NCI-H510A treated with DMSO at 0.1 percent for 48 hours (cell line): Measurements from ENCODE around the gene CDH5.

Experiments
- DNase-seq: peaks from one replicate; lab custom pipeline; 2025; lab: John Stamatoyannopoulos, UW

CDH5 gene

DNA sequence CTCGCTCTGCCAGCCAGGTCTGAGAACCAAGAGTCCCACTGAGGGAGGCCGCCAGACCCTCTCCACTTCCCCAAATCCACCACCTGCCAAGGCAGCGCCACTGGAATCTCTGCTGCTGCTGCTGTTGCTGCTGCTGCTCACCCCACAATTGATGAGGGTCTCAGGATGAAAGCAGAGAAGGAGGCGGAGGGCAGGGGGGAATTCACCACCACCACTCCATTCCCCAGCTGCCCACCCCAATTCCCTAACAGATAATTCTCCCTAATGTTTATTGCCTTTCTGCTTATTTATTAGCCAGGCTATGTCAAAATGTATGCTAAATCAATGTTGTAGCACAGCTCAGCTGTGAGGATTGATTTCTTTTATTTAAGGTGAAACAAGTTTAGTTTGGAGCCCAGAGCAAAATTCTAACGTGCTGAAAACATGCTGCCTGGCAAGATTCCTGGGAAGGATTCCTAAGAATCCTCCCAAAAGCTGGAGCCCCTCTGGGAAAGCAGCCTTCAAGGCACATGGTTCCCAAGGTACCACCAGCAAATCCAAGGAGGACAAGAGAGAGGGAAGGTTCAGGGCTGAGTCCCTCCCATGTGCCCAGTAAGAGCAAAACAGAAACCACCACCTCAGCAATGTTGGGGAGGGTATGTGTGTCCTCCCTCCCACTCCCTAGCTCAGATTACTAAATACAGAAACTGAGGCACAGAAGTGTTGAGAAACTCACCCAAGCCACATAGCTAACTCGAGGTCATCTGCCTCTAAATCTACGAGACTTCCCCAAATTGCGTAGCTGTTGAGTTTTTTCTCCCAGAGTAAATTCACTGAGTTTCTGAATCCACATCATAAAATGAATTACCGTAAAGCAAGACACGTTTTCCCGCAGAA is 12.2 kb upstream of the CDH5 start:
- no peak for DNase-seq

DNA sequence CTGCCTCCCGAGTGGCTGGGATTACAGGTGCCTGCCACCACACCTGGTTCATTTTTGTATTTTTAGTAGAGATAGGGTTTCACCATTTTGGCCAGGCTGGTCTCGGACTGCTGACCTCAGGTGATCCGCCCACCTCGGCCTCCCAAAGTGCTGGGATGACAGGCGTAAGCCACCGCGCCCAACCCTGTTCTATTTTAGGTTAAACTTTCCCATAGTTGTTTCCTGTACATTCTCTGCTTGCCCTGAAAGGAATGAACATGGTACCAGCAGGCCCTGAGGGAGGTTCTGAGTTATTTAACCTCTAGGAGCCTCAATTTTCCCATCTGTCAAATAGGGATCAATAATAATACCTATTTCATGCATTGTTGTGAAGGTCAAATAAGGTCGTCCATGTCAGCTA is 11.0 kb upstream of the CDH5 start:
- no peak for DNase-seq

DNA sequence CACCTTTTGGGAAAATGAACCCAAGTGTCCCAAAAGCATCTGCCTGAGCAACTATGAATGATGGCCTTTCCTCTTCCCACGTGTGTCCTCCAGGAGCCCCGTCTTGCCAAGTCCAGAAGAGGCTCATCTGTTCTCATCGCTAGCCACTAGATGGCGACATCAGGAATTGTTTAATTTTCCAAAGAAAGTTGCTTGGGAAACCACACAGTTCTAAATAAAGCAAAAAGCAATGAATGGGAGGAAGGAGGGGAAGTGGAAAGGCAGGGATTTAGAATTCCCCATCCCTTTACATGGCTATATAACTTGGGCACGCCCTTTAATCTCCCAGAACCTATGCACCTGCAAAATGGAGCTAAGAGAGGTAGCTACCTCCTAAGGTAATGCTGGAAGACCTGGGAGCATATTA is 9.0 kb upstream of the CDH5 start:
- DNase-seq, result peak; percentile 23

DNA sequence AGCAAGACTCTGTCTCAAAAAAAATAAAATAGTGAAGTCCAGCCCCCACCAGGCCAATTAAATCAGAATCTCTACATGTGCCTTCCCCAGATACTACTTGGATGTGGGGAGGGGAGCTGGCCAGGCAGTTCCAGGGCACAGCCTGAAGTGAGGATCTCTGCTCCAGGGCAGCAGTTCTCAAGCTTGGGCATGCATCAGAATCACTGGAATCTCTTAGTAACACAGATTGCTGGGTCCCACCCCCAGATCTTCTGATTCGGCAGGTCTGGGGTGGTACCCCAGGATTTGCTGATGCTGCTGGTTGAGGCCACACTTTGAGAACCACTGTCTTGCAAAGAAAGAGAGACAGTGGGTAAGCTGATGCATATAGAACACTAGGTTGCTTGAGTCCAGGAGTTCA is 8.3 kb upstream of the CDH5 start:
- no peak for DNase-seq

DNA sequence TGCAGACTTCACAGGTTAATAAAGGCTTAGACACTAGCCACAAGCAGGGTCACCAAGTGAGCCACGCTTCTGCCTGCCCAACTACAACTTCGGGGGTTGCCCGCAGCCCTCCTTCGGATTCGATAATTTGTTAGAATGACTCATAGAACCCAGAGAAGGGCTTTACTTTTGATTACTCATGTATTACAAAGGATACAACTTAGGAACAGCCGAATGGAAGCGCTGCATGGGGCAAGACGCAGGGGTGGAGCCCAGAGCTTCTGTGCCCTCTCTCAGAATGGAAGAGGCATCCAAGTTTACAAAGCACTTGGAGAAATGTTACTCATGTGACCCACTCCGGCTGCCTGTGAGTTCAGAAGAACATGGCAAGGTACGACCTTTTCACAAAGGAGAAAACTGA is 7.5 kb upstream of the CDH5 start:
- no peak for DNase-seq

DNA sequence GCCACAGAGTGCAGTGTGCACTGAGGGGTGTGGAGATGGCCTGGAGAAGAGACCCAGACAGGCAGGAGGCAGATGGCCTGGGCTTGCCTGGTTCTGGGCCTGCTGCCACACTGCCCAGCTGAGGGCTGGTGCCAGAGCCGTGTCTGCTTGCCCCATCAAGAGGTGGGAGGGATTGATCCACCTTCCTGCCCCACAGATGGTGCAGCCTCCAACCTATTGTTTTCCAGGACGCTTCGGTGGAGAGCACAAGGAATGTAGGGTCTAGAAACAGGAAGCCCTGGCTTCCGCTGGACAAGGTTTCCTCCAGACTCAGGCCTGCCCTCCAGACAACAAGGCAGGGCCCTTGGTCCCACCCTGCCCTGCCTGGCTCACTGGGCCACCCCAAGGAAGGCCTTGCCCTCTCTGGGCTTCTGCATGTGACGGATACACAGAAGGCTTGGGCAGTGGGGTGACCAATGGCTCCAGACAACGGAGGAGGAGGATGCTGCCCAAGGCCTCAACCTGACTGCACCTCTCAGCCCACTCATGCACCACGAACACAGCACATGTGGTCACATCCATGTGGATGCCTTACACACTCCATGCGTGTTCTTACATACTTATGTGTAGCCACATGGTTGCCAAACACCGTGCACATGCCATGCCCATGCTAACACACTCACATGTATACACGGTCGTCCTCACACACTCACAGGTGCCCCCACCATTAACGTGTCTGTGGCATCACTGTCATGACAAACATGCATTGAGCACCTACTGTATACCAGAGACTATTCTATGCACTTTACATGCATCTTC is 6.5 kb upstream of the CDH5 start:
- DNase-seq, result no peak

DNA sequence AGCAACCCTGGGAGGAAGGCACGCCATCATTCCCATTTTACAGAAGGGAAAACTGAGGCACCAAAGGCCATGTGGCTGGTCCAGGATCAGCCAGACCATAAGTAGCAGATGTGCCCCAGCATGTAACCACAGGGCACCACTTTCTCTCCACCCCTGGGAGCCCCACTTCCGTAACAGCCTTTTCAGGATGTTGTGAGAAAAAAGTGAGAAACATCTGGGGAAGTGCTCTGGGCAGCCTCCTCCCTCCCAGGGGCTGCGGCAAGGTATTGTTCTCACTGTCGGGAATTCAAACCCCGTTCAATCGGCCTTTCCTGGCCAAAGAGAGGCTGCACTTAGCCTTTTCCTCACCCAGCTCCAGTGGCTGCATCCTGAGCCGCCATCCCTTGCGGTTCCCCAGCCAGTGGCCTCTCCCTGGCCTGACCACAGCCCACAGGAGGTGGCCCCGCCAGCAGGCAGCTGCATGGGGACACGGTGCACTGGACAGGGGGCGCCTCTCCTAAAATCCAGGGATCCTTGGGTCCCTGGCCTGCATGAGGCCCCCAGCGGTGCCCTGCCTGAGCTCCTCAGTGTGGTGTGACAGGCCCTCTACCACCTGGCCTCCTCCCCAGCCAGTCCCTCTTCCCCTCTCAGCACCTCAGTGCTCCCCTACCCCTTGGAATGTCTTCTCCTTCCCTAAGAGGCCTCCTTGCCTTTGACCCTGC is 5.7 kb upstream of the CDH5 start:
- DNase-seq, result no peak

DNA sequence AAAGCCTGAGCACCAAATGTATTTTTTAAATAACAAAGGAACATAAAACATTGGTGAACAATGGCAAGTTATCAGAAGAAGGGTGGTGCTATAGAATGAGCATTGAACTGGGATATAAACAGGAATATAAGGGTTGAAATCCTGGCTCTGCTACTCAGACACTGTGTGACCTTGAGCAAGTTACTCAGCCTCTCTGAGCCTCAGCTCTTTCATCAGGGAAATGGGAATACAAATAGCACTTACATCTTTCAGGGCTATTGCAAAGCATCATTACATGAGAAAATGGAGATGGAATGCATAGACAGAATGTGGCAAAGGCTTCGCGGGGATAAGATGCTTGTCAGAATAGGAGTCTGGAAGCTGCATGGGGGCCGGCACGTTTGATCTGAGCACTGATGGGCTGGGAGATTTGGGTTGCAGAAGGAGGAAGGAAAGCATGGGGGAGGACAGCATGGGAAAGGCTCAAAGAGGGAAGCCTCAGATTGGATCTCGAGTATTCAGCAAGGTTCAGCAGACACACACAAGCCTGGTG is 4.8 kb upstream of the CDH5 start:
- no peak for DNase-seq

DNA sequence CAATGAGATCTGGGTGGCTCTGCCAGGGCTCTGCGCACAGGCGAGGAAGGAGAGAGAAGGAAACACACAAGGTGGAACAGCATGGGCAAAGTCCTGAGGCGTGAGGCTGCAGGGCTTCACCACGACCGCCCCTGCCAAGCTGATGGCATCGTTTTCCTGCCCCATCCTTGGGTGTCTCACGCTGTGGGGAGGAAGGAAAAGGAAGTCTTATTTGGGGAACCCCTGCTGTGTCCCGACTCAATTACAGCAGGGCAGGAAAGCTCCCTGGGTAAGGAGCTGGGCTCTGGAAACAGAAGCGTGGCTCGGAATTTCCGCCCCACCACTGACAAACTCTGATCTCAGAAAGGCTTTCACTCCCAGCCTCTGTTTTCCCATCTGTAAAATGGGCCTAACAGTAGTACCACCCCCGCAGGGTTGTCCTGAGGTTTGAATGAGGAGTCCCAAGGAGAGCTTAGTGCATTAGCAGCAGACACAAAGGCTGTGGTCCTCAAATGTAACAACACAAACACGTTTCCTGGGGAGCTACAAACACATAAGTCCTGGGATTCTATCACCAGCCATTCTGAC is 3.2 kb upstream of the CDH5 start:
- no peak for DNase-seq

DNA sequence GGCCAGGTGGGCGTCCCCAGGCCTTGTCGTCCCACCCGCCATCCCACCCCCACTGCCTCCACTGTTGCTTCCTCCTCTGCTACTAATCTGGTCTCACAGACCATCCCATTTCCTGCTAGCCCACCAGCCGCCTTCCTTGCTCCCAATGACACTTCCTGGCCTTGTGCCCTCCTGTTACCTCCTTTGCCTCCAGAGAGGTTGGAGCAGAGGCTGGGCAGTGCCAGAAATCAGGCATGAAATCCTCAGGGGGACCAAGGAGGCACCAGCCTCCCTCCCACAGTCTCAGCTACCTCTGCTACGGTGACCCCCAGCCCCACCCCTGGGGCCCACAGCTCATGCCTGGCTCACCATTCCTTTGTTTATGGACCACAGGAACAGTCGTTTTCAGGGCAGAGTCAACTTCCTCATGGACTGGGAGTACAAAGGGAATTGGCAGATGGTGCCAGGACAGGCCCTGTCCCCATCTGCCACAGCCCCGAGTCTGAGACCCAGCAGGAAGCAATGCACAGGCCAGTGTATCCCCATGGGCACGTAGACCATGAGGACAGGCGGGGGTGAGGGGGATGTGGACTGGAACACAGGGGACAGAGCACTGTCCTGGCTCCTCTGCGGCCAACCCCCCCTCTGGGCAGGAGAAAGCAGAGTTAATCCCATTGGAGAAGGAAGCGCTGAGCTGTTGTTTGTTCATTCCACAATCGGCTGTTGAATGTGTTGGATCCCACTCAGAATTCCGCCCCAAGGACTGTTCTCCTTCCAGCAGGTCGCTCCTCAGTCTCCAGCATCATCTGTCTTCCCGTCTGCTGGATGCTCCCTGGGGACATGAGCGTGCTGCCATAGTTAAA is 2.2 kb upstream of the CDH5 start:
- DNase-seq, result no peak

DNA sequence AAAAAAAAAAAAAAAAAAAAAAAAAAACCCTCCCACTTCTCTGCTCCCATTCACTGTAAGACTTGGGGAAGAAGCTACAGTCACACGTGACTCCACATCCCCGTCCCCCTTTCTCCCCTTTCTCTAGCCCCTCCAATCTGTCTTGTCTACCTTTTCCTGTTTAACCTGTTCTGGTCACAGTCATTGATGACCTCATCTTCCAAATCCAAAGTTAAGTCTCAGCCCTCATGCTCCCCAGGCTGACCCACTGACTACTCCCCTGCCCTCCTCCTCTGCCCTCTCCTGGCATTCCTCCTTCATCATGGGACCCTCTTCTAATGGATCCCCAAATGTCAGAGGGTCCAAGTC is 1.6 kb upstream of the CDH5 start:
- no peak for DNase-seq

DNA sequence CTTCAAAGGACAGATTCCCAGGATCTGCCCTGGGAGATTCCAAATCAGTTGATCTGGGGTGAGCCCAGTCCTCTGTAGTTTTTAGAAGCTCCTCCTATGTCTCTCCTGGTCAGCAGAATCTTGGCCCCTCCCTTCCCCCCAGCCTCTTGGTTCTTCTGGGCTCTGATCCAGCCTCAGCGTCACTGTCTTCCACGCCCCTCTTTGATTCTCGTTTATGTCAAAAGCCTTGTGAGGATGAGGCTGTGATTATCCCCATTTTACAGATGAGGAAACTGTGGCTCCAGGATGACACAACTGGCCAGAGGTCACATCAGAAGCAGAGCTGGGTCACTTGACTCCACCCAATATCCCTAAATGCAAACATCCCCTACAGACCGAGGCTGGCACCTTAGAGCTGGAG is 840 bp upstream of the CDH5 start:
- no peak for DNase-seq

DNA sequence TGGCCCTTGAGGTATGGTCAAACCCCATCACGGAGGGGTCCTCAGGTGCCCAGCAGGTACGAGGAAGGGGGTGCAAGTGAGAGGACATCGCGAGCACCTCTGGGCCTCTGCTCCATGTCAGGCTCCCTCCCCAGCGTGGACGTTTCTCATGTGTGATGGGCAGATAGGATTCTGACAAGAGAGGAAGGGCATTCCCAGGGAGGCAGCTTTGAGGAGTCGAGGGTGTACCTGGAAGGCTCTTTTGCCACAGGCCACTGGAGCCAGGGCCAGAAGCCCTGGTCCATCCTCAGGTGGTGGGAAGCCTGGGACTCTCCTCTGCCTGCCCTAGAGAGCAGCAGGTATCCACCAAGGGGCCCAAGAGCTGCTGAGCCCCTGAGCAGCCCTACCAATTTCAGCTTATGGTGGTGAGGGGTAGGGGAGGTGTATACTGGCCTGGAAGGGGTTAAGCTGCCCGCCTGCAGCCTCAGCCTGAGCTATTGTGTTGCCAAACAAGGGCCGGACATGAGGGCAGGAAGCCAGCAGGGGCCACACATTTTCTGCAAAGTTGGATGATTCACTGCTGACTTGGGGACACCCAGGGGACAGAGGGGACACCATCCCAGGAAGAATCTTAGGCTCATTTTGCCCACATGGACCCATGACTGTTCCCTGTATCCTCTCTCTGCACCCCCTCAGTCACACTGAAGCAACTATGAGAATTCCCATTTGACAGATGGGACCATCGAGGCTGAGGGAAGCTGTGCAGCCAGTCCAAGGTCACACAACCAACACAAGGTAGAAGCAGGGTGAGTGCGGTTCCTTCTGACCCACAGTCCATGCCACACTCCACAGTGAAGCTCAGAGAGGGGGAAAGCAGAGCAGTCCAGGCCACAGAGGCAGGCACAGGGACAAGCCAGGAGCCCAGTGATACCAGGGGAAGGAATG is 1.7 kb downstream of the CDH5 start:
- no peak for DNase-seq

DNA sequence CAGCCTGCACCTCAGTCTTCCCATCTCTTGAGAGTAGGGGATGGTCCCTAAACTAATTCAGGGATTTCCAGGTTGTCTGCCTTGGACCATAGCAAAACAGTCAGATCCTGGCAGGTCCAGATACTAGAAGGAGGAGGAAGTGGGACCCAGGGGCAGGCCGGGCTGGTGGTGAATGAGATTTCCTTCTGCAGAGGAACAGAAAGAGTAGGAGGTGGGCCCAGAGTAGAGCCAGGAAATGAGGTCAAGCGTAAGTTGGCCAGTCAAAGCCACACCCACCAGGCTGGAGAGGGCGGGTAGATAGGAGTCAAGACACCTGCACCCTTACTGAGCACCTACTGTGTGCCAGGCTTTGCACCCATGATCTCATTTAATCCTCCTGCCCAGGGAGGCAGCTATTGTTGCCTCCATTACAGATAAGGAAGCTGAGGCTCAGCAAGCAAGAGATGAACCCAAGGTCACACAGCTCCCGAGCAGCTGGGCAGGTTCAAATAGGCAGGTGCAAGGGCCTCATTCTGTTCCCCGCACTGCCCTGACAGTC is 2.6 kb downstream of the CDH5 start:
- DNase-seq, result no peak

DNA sequence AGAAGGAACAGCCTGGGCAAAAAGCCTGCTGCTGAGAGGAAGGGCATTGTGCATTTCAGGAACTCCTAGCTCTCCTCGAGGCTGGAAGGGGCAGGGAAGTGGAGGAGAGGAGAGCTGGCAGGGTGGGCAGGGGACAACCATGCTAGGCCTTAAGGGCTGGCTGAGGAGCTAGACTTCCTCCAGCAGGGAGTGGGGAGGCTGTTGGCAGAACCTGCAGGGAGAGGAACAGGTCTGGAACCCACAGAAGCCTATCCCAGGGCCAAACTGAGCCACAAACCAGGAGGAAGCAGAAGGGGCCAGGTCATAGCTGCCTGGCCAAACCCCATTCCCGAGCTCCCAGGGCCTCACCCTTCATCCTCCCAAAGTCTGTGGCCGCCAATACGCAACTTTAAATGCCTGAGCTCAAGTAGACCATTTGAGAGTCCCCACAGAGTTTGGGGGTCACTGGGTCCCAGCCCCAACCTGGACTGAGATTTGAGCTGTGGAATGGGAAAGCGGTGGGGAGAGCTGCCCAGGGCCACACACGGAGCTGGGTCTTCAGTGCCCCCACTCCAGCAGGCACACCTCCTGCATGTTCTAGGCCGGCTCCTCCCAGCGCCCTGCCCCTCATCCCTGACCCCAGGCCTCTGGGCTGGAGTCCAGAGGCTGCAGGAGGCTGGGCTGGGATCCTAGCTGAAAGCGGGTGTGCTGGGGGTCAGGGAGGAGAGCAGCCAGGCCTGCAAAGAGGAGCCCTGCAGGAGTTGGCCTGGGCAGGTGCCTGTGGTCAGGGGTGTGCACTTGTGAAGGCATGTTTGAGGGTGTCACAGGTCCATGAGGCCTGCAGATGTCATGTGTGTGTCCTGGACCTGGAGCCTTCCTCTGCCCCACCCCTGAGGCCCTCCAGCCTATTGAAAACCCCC is 4.5 kb downstream of the CDH5 start:
- DNase-seq, result no peak

DNA sequence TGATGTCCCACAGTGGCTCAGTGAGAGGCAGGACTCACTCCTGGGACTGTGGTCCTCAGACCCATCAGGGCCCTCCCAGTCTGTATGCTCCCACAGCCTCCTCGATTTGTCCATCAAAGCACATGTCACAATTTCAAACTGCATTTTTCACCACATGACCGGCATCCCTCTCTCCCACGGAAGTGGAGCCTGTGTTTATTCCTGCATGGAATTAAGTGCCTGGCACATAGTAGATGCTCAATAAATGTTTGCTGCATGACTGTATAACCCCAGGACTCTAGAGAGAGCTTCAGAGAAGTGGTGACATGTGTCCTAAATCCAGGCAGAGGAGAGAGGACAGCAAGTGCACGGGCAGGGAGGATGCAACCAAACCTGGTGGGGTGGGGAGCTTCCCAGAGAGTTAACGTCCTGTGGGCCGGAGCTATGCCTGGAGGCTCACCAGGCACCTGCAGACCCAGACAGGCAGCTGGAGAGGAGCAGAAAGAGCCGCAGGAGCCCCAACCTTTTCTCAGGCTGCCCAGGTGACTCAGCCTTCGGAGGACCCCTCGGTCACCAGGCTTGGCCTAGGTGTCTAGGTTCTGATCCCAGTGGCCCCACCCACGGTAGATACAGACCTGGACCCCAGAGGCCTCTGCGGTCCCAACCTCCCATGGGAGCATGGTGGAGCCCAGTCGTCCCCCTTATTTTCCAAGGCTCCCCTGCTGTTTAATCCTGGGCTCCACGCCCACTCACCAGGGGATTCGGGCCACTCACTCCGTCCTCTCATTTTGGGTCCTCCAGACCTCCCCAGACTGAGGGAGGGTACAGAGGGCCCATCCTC is 5.8 kb downstream of the CDH5 start:
- no peak for DNase-seq

DNA sequence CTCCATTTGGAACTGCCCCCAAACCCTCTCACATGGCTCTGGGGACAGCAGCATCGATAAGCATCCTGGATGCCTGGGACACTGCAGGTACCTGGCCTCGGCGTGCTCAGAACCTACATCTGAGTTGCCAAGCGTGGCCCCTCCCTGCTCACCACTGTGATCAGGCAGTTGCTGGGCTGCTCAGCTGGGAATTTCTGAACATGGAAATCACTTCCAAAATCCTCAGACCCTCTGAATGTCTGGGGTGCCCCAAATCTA is 6.3 kb downstream of the CDH5 start:
- no peak for DNase-seq

DNA sequence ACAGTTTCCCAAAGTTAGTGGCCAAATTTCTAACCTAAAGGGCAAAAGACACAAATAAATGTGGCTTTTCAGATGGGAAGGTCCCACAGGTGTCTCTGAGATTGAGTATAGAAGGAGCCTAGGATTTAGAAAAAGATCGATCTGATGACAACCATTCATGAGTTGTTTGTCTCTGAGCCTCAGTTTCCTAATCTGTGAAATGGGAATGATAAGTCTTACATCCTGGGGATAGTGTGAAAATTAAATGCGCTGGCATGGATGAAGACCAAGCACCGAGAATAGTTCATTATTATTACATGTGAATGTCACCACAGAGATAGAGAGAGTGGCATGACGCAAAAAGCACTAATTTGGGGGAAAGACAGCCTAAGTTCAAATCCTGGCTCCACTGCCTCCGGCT is 7.2 kb downstream of the CDH5 start:
- no peak for DNase-seq
